Dedifferentiated amniotic fluid mesenchymal stem cell (primary cell): Measurements from ENCODE around the gene RMC1.
"Not testable (repeated sequence)": the region's sequence is repeated elsewhere in the genome, so short reads cannot be mapped to it uniquely, and the experiment has no call there.

ENCODE experiments used
- DNase-seq: peaks from one replicate; pipeline ENCODE4 v3.0.0-alpha.2; 2016; ENCODE audit errors: extremely low spot score

RMC1 gene

GRCh38 chr18:23563377-23564043 is 60.2 kb downstream of the RMC1 start:
- no peak for DNase-seq

- DNase-seq: no peak
These were observed 62.7 kb downstream of the RMC1 start for GRCh38 chr18:23565916-23566547.

DNA sequence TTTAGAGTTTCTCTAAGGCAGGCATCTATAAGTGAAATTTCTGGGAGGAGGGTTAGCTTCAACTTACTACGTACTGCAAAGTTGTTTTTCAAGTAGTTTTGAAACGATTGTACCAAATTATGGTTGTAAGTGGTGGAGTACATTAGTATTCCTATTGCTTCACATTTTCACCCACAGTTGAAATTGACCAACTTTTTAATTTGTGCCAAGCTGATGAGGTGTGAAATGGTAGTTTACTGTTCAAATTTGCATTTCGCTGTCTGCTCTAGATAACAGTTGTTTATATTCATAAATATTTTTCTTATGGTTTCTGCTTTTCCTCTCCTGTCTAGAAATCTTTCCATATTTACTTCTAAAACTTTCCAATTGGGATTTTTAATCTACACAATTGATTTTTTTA is 64.4 kb downstream of the RMC1 start:
- no peak for DNase-seq

- DNase-seq: no peak
These were observed 65.2 kb downstream of the RMC1 start for GRCh38 chr18:23568281-23569138.

DNA sequence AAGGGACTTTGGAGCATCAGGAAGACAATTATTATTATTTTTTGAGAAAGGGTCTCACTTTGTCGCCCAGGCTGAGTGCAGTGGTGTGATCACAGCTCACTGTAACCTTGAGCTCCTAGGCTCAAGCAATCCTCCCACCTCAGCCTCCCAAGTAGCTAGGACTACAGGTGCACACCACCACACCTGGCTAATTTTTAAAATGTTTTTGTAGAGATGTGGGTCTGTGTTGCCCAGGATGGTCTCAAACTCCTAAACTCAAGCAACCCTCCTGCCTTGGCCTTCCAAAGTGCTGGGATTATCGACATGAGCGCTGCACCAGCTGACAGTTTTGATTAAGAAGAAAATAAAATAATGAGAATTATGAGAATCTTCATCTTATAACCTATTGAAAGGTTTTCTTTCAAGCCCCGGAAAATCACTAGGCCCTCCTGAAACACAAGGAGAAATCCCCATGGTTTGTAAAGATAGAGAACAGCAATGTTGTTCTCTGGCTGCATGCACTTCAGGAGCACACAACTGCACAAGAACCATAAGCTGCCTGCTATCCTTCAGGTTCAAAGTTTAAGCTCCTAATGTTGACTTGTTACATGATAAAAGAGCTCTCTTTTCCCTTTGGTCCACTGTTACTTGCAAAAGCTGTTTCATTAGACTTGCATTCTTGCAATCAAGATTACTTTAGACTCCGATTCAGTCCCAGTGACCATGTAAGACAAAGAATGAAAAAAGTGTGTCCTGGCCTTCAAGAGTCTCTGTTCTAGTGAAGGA is 66.2 kb downstream of the RMC1 start:
- DNase-seq: no peak

GRCh38 chr18:23570912-23571504 is 67.7 kb downstream of the RMC1 start:
- no peak for DNase-seq

GRCh38 chr18:23572012-23572411 is 68.7 kb downstream of the RMC1 start:
- no peak for DNase-seq

- no peak for DNase-seq
These were observed 69.3 kb downstream of the RMC1 start for GRCh38 chr18:23572570-23572969.

- DNase-seq: no peak
These were observed 69.7 kb downstream of the RMC1 start for GRCh38 chr18:23573020-23573419.

- no peak for DNase-seq
These were observed 70.5 kb downstream of the RMC1 start for GRCh38 chr18:23573626-23574431.

- no peak for DNase-seq
These were observed 71.4 kb downstream of the RMC1 start for GRCh38 chr18:23574611-23575308.

- DNase-seq: no peak
These were observed 72.0 kb downstream of the RMC1 start for GRCh38 chr18:23575309-23575651.

GRCh38 chr18:23577521-23577920 is 74.2 kb downstream of the RMC1 start:
- DNase-seq: not testable (repeated sequence)

DNA sequence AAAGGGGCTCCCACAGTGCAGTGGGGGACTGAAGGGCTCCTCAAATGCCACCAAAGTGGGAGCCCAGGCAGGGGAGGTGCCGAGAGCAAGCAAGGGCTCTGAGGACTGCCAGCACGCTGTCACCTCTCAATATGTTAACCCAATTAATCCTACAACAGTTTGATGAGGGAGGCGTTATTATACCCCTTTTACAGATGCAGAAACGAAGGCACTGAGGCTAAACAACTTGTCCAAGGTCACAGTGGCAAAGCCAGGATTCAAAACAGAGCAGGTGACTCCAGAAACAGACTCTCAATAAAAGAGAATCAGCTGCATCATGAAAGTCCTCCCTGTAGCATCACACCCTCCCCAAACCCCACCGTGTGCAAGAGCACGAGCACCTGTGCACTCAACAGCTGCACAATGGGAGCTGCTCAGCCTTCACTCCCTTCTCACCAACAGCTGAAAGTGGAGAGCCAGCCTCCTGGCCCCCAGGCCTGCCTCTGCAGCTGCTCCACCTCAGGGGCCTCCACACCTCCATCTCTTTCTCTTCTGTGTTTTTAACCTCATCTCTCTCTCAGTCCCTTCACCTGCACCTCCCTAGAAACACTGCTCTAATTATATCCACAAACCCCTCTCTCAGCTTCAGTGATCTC is 74.9 kb downstream of the RMC1 start:
- DNase-seq: no peak

DNA sequence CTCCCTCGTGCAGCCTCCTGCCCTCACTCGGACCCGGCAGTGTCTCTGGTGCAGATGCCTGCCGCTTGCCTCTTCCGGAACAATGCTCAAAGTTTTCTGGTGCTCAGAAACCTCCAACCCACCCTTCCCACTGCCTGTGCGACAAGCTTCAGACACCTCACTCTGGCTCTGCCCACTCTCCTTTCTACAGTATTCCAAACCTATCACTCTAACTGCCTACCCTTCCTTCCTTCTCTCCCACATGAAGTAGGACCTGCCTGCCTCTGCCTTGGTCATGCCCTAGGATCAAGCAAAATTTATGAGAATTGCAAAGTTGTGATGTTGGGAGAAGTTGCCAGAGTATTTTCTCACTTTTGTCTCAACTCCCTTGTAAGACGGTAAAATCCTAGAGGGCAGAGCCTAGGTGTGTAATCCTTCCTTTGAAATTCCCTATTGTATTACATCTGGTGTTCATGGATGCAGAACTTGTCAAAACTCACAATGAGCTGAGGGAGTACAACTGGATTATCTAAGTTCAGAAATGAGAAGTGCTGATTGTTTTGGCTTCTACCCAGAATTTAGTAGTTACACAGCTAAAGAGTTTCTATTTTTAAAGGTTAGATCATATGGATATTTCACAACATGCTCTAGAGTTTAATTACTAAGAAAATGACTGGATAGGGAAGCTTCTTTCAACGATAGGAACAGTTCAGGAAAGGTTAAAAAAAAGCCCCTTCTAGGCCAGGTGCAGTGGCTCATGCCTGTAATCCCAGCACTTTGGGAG is 75.8 kb downstream of the RMC1 start:
- no peak for DNase-seq

- DNase-seq: no peak
These were observed 77.5 kb downstream of the RMC1 start for GRCh38 chr18:23580677-23581367.
